Measurements from ENCODE around the gene AFAP1L2.

DNA sequence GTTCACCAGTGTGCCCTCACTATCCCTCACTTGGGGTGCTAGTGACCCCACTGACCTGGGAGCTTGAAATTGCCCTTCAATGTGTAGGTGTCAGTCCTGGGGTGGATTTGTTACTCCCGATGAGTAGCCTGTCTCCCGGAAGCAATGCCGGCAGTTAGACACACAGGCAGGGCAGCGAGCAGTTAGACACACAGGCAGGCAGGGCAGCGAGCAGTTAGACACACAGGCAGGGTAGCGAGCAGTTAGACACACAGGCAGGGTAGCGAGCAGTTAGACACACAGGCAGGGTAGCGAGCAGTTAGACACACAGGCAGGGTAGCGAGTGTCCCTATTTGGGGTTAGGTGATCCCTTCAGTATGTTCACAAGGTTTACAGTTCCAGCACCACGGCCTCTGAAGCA, 121.2 kb downstream of the AFAP1L2 start:
- TF ChIP-seq POLR2A (IDR thresholded peaks at IDR 0.05; ENCODE audit: low read depth, low read length) (no peak), TAF1 (IDR thresholded peaks at IDR 0.05; ENCODE audit: borderline replicate concordance, low read depth, low read length) (no peak), POLR2AphosphoS5 (IDR thresholded peaks at IDR 0.05; ENCODE audit: low read depth, low read length) (no peak)
